RWPE2 (cell line): ENCODE data around the gene EEPD1.

ENCODE experiments used
- ATAC-seq: fragments of 200-7000 bp; cut with Tn5 transposase; 3 replicates; pipeline ENCODE4 v1.9.1; 2021; ENCODE audit warnings: low read depth
- DNase-seq: peaks from one replicate; pipeline ENCODE4 v3.0.0-alpha.2; 2020; ENCODE audit warnings: low spot score
- H3K27ac ChIP-seq: fragments of 450-650 bp; 2 replicates; pipeline ENCODE4 v1.5.1; 2017; ENCODE audit warnings: mild to moderate bottlenecking; ENCODE audit not compliant: poor library complexity, severe bottlenecking
- H3K27me3 ChIP-seq: fragments of 250-450 bp; sonication (Bioruptor Pico); 2 replicates; pipeline ENCODE4 v1.5.1; 2021; ENCODE audit warnings: mild to moderate bottlenecking, moderate library complexity; ENCODE audit not compliant: insufficient read depth, poor library complexity, severe bottlenecking
- H3K36me3 ChIP-seq: fragments of 250-450 bp; sonication (Bioruptor Pico); 2 replicates; pipeline ENCODE4 v1.5.1; 2020; ENCODE audit warnings: low read depth, mild to moderate bottlenecking, moderate library complexity
- H3K4me1 ChIP-seq: fragments of 250-450 bp; sonication (Bioruptor Pico); 2 replicates; pipeline ENCODE4 v1.5.1; 2021; ENCODE audit warnings: mild to moderate bottlenecking, moderate library complexity; ENCODE audit not compliant: insufficient read depth, poor library complexity, severe bottlenecking
- H3K4me3 ChIP-seq: fragments of 250-450 bp; sonication (Bioruptor Pico); 2 replicates; pipeline ENCODE4 v1.5.1; 2021; ENCODE audit warnings: mild to moderate bottlenecking, moderate library complexity; ENCODE audit not compliant: severe bottlenecking
- H3K9me3 ChIP-seq: fragments of 250-450 bp; sonication (Bioruptor Pico); 2 replicates; pipeline ENCODE4 v1.5.1; 2021; ENCODE audit warnings: mild to moderate bottlenecking, moderate library complexity; ENCODE audit not compliant: severe bottlenecking
- CTCF ChIP-seq: fragments of 450-650 bp; IDR thresholded peaks from one replicate; pipeline ENCODE4 v1.5.1; 2017; ENCODE audit warnings: mild to moderate bottlenecking, moderate library complexity; ENCODE audit not compliant: poor library complexity, severe bottlenecking

EEPD1 gene

DNA sequence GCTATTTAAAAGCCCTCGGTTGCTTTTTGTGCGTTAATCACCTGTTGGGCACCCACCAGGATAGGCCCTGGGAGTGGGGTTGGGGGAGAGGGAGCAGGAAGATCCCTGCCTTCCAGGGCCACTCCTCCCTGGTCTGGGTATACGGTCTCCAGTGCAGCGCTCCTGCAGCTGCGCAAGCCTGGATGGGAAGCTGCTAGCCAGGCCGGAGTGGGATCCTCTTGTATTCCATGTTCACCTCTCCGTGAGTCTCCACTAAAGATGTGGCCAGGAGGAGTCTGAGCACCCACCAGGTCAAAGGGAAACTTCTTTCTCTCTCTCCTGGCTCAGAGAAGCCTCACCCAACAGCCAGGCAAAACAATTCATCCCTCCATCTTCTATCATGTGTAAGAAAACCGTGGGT, 157.8 kb downstream of the EEPD1 start:
- TF ChIP-seq CTCF, result no peak
- ATAC-seq, result no peak
- no peaks in the 10 kb centered on the region for H3K4me1 ChIP-seq
- no peak for DNase-seq
- no peaks in the 10 kb centered on the region for H3K9me3 ChIP-seq
- H3K27me3 ChIP-seq, result no peaks in the 10 kb centered on the region
- no peak overlapping the region for H3K27ac ChIP-seq
- no peaks in the 10 kb centered on the region for H3K36me3 ChIP-seq
- H3K4me3 ChIP-seq, result no peak overlapping the region

DNA sequence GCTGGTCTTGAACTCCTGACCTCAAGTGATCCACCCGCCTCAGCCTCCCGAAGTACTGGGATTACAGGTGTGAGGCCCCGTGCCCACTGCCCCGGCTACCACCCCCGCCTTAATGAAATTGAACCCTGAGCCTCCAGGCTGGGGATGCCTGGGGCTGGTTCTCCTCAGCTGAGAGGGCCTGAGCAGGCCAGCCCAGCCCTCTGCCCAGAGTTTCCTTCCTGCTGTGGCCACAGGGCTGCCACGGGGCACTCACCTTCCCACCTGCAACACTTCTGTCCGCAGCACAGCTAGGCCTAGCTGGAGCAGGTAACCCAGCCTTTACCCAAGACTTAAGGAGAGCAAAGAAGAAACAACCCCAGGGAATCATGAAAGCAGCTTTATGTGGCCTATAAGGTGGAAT, 158.5 kb downstream of the EEPD1 start:
- Histone ChIP-seq H3K4me3 (no peak overlapping the region), H3K9me3 (no peaks in the 10 kb centered on the region)

DNA sequence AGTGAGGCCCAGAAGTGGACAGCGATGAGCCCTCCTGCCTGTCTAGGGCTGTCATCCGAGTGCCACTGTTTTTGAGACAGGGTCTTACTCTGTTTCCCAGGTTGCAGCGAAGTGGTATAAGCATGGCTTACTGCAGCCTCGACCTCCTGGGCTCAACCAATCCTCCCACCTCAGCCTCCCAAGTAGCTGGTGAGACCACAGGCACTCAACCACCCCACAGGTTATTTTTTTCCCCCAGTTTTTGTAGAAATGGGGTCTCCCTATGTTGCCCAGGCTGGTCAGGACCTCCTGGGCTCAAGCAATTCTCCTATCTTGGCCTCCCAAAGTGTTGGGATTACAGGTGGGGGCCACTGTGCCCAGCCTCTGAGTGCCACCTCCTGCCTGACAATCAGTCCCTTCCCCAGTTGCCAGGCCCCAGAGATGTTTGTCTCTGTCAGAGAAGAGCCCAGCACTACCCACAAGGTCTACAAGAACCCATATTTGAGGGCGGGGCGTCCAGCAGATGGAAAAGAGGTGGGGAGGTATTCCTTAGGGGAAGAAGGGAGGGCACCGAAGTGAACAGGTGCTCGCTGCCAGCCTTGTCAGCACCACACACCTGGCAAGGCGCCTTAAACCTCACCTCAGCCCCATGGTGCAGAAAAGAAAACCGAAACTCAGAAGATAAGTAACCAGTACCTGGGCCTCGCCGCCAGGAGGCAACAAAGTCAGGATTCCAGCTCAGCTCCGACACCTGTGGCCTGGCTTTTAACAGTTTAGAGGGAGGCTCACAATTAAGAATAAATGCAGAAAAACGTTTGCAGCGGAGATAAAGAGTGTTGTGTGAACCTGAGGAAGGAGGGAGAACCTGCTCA, 159.2 kb downstream of the EEPD1 start:
- Histone ChIP-seq H3K9me3 (no peaks in the 10 kb centered on the region), H3K27me3 (no peaks in the 10 kb centered on the region), H3K4me1 (no peaks in the 10 kb centered on the region), H3K4me3 (no peak overlapping the region), H3K36me3 (no peaks in the 10 kb centered on the region), H3K27ac (no peak overlapping the region)
- ATAC-seq (peak; percentile 64; the same call in 2 of the 3 replicates), DNase-seq (no peak)
- peak; percentile 46 for TF ChIP-seq CTCF

More for the DNA sequence above, 158.5 kb downstream of the EEPD1 start:
- H3K27me3 ChIP-seq, result no peaks in the 10 kb centered on the region
- ATAC-seq, result no peak
- H3K36me3 ChIP-seq, result no peaks in the 10 kb centered on the region
- H3K4me1 ChIP-seq, result no peaks in the 10 kb centered on the region
- H3K27ac ChIP-seq, result no peak overlapping the region
- DNase-seq, result no peak
- TF ChIP-seq CTCF, result no peak

DNA sequence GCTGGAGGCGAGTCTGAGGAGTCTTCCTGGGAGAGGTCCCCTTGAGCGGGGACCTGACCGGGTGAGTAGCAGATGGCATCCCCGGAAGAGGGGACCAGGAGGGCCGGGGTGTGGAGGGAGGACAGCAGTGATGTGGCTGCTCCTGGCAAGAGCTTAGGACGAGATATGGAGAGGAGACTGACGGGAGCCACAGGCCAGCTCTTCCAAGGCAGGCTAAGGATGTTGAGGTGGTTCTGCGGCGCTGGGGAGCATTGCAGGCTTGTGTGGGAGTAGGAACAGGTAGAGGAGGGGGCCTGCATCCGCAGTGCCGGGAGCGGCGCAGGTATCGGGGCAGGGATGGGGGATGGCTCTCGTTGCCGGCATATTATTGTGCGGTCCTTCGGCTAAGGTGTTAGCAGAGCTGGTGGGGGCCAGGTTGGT, 159.9 kb downstream of the EEPD1 start:
- no peaks in the 10 kb centered on the region for H3K36me3 ChIP-seq
- TF ChIP-seq CTCF, result peak; percentile 25
- ATAC-seq (no peak), DNase-seq (no peak)
- no peak overlapping the region for H3K27ac ChIP-seq
- no peak overlapping the region for H3K4me3 ChIP-seq
- H3K9me3 ChIP-seq, result no peaks in the 10 kb centered on the region
- no peaks in the 10 kb centered on the region for H3K4me1 ChIP-seq
- H3K27me3 ChIP-seq, result no peaks in the 10 kb centered on the region

- Histone ChIP-seq H3K36me3 (no peaks in the 10 kb centered on the region), H3K4me3 (no peak overlapping the region), H3K27me3 (no peaks in the 10 kb centered on the region), H3K9me3 (no peaks in the 10 kb centered on the region), H3K4me1 (no peaks in the 10 kb centered on the region), H3K27ac (no peak overlapping the region)
- TF ChIP-seq CTCF, result no peak
- DNase-seq (no peak), ATAC-seq (no peak)
Measured at GRCh38 chr7:36313607-36314006, 160.6 kb downstream of the EEPD1 start.
